ENCODE data around the gene CORO2B. TPM values are rescaled to one million over a fixed set of nuclear protein-coding genes. Genes with fewer than 3 reads are reported as not detected.

The CORO2B gene
- total and polyA plus RNA-seq, 9 of the 15 experiments (the other 6 are each of a cell fraction or from before 2014, with no cell fraction given), result not detected

- intact Hi-C loops (cut with micrococcal nuclease), result no loop called here
- in situ Hi-C loops (cut with MboI), result no loop called here
- H2AFZ ChIP-seq (ENCODE audit: low read depth, low read length), result no peak overlapping the region
- no peaks in the 10 kb centered on the region for H3K9me1 ChIP-seq (ENCODE audit: control insufficient read depth, insufficient read depth, low read length)
- WGBS (ENCODE audit: insufficient coverage, low coverage, missing lambda C conversion rate), result 4% methylated on average over 5 of the region's 6 CpGs
- TF ChIP-seq CTCF (IDR thresholded peaks at IDR 0.05 in 2 of 3, conservative IDR thresholded peaks at IDR 0.05 in 1 of 3; ENCODE audit: insufficient read depth in 2 of 3, low read depth in 1 of 3, low read length in 3 of 3) (peak in 2 of 3 experiments; percentile 11 to 71; a peak in 2 of 6 replicates), FOXK2 (conservative IDR thresholded peaks at IDR 0.05 in 1 of 2, IDR thresholded peaks at IDR 0.05 in 1 of 2; ENCODE audit: low read depth in 2 of 2) (no peak)
- H3K79me2 ChIP-seq (ENCODE audit: control insufficient read depth, insufficient read depth, low read length), result no peaks in the 10 kb centered on the region
- no peak overlapping the region for H3K9ac ChIP-seq (ENCODE audit: insufficient read depth in 1 of 2, low read depth in 2 of 2, low read length in 2 of 2)
- H3K9me3 ChIP-seq (replicated peaks; ENCODE audit: control insufficient read depth, insufficient read depth, low read depth, low read length), result no peaks in the 10 kb centered on the region
- no peak for DNase-seq (ENCODE audit: extremely low read depth in 1 of 4, low spot score in 3 of 4)
- H3K4me1 ChIP-seq (replicated peaks in 1 of 2; ENCODE audit: control insufficient read depth in 2 of 2, insufficient read depth in 2 of 2, low read length in 2 of 2), result no peaks in the 10 kb centered on the region
- POLR2A ChIA-PET, result interaction anchor here (0.6 kb wide), 1 partner anchor 32 kb away, joined by 3 read pairs; no protein-coding TSS in a partner anchor
- no peak overlapping the region for H3K4me3 ChIP-seq
- no peak overlapping the region for H3K27ac ChIP-seq (ENCODE audit: extremely low read depth, low read depth, low read length)
- peaks cover 18% of the 10 kb centered on the region for H4K20me1 ChIP-seq (replicated peaks; ENCODE audit: control insufficient read depth, insufficient read depth, low read length)
- H3K27me3 ChIP-seq (ENCODE audit: control insufficient read depth in 2 of 2, insufficient read depth in 2 of 2, low read length in 2 of 2), result peaks cover 5 to 70% of the 10 kb centered on the region in 2 experiments
- FAIRE-seq, result no peak
- no peak overlapping the region for H3K4me2 ChIP-seq (ENCODE audit: insufficient read depth, low read length)
- no peaks in the 10 kb centered on the region for H3K36me3 ChIP-seq (ENCODE audit: control insufficient read depth, insufficient read depth, low read length)
- no TSS peak for BruUV-seq (replicated peaks)
- ATAC-seq, result no peak; the same call in 2 of the 3 replicates
- CTCF ChIA-PET (ENCODE audit: low intra/inter-chr PET ratio), result no interaction called here
Measured at GRCh38 chr15:68631601-68632051, 52.8 kb downstream of the CORO2B start.

- H3K36me3 ChIP-seq (ENCODE audit: control insufficient read depth, insufficient read depth, low read length), result no peaks in the 10 kb centered on the region
- no peaks in the 10 kb centered on the region for H3K9me1 ChIP-seq (ENCODE audit: control insufficient read depth, insufficient read depth, low read length)
- H4K20me1 ChIP-seq (replicated peaks; ENCODE audit: control insufficient read depth, insufficient read depth, low read length), result peaks cover 18% of the 10 kb centered on the region
- no peaks in the 10 kb centered on the region for H3K9me3 ChIP-seq (replicated peaks; ENCODE audit: control insufficient read depth, insufficient read depth, low read depth, low read length)
- 2% methylated on average over 9 of the region's 9 CpGs for WGBS (ENCODE audit: insufficient coverage, low coverage, missing lambda C conversion rate)
- peaks cover 7 to 69% of the 10 kb centered on the region in 2 experiments; a peak in 4 of 5 replicates for H3K27me3 ChIP-seq (ENCODE audit: control insufficient read depth in 2 of 2, insufficient read depth in 2 of 2, low read length in 2 of 2)
- TF ChIP-seq DPF2 (IDR thresholded peaks at IDR 0.05), result no peak
- no peak for TF ChIP-seq EZH2 (IDR thresholded peaks at IDR 0.05; ENCODE audit: borderline replicate concordance, low read depth, low read length)
- TF ChIP-seq EP400 (IDR thresholded peaks at IDR 0.05), result no peak
- TF ChIP-seq ZBTB34 (CRISPR knock-in tag; IDR thresholded peaks at IDR 0.05), result no peak
- no peak for TF ChIP-seq HBP1 (CRISPR knock-in tag; IDR thresholded peaks at IDR 0.05)
- H3K27ac ChIP-seq (ENCODE audit: extremely low read depth, low read depth, low read length), result no peak overlapping the region
- H3K9ac ChIP-seq (ENCODE audit: insufficient read depth in 1 of 2, low read depth in 2 of 2, low read length in 2 of 2), result no peak overlapping the region
- no peak for DNase-seq (ENCODE audit: extremely low read depth in 1 of 4, low spot score in 3 of 4)
- no peak for FAIRE-seq
- ATAC-seq, result no peak
- H3K4me2 ChIP-seq (ENCODE audit: insufficient read depth, low read length), result no peak overlapping the region
- H2AFZ ChIP-seq (ENCODE audit: low read depth, low read length), result no peak overlapping the region
- intact Hi-C loops (cut with micrococcal nuclease), result no loop called here
- no TSS peak for BruUV-seq (replicated peaks)
- POLR2A ChIA-PET, result no interaction called here
- in situ Hi-C loops (cut with MboI), result no loop called here
- CTCF ChIA-PET (ENCODE audit: low intra/inter-chr PET ratio), result no interaction called here
- no peaks in the 10 kb centered on the region for H3K79me2 ChIP-seq (ENCODE audit: control insufficient read depth, insufficient read depth, low read length)
- H3K4me3 ChIP-seq, result no peak overlapping the region
- H3K4me1 ChIP-seq (replicated peaks in 1 of 2; ENCODE audit: control insufficient read depth in 2 of 2, insufficient read depth in 2 of 2, low read length in 2 of 2), result no peaks in the 10 kb centered on the region
Measured at GRCh38 chr15:68632101-68632500, 53.3 kb downstream of the CORO2B start.

All from K562 (cell line).